Measurements from ENCODE around the gene KLK7.
A peak's percentile ranks its signal among the peaks of the same experiment; 100 is the strongest.
"Not testable (repeated sequence)": the region's sequence is repeated elsewhere in the genome, so short reads cannot be mapped to it uniquely, and the experiment has no call there.

Gene KLK7

DNA sequence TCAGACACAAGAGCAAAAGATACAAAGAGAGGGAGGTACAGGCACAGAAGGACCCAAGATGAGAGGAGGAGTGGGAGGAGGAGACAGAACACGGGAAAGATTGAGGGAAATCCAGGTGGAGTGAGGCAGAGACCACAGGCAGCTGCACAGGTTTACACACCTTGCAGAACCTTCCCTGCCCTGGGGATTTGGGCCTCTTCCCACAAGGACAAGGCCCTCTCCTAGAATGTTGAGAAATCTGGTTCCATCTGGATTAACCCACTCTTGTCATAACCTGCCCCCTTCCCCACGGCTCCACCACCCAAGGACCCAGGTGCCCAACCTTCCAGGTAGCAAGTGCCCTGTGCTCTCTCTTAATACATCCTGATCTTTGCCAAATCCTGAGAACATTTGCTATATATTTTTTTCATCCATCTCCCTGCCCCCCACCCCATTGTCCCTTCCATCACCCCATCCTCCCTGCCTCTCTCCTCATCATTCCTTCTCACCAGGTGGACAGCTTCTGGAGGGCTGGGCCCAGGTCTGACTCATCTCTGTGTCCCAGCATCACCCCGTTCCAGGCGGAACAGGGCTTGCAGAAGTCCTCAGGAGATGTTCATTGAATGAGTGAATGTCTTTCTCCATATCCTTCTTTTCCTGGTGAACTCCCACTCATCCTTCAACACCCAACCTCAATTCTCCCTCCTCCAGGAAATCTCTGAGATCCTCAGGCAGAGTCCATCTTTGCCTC lies 26.5 kb upstream of the KLK7 start:
- no peak for FAIRE-seq

DNA sequence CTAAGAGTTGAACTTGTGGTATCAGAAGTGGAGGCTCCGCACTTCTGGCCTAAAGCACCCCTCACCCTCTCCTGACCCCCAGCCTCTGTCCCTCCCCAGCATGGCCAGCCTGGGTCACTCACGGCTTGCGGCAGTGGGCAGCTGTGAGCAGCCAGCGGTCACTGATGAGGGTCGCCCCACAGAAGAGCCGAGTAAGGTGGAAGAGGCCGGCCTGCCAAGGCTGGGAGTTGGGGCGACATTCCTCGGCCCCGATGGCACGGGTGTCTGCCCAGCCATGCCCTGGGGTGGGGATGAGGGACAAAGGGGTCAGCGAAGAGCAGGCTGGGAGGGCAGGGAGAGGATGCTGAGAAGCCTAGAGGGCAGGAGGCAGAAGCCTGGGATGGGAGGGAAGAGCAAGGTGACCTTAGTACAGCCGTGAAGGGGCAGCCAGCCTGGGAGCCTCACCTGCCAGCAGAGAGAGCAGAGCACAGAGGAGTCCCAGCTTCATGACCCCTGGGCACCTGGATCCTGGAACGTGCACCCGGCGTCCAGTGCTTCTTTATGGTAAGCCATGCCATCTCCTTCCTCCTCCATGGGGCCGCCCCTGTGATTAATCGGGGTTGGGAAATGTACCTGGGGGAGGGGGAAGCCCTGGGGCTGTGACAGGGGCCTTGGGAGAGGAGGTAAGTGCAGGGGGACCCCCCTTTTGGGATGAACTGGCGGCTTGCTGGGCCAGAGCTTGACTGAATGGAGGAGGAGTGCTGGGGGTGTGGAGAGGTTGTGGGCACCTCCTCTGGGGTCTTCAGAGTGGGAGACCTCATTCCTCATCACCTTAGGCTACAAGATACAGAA lies 25.6 kb upstream of the KLK7 start:
- no peak for FAIRE-seq

DNA sequence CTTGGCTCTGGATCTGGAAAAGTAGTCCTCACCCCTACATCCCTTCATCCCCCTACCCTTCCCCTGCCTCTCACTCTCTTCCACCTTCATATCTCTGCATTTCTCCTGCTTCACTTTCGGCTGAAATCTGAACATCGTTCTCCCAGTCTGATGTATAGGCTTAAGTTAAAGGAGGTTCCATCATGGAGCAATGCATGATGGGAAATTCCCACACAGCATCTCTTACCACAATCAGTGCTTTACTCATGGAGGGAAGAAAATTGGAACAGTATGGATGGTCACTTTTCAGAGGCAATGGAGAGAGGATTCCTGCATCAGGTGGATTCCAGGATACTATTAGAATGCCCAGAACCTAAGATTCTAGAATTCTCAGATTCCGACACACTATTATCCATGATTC lies 23.8 kb upstream of the KLK7 start:
- no peak for FAIRE-seq

GRCh38 chr19:51006406-51006805 lies 22.7 kb upstream of the KLK7 start:
- no peak for FAIRE-seq

- FAIRE-seq: no peak
These were observed 21.5 kb upstream of the KLK7 start for GRCh38 chr19:51005248-51005647.

DNA sequence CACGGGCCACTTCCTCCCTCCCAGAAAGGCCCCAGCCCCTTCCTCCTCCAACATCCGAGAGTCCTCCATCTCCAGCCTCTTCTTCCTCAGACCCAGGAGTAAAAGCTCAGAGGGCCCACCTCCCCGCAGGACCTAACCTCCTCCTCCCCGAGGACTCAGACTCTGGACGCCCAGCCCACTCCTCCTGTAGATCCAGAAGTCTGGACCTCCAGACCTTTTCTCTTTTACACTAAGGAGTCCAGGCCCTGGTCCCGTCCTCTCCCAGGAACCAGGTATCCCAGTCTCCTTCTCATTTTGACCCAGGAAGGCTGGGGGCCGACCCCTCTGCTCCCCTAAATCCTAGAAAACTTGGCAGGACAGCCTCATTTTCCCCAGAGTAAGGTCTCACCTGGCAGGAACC lies 19.6 kb upstream of the KLK7 start:
- no peak for FAIRE-seq

DNA sequence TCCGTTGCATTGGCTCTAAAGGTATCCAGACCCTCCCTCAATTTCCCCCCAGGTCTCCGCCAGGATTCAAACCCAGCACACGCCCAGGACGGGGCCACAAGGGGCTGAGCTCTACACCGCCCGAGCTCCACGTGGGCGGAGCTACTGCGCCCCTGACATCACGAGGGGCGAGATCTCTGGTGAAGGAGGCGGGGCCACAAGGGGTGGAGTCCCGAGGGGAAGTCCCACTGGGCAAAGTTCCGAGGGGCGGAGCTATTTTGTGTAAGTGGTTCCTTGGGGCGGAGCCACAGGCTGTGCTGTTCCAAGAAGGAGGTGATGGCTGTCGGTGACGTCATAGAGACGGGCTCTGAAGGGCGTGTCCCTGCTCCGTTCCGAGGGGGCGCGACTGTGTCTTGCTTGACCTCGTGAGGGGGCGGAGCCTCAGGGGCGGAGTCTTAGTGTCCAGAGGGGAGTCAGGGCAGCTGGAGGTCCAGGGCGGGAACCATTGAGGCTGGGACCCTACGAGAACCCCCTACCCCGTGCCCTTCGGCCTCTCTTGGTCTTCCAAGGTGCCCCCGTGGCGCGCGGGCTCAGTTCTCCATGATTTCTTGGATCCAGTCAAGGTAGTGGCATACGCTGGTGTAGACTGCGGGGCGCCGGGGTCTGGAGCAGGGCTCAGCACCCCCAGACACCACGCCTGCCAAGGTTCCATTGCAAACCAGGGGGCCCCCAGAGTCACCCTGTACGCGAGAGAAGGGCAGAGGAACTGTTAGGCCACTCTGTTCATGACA lies 19.0 kb upstream of the KLK7 start:
- FAIRE-seq: peak; percentile 13

DNA sequence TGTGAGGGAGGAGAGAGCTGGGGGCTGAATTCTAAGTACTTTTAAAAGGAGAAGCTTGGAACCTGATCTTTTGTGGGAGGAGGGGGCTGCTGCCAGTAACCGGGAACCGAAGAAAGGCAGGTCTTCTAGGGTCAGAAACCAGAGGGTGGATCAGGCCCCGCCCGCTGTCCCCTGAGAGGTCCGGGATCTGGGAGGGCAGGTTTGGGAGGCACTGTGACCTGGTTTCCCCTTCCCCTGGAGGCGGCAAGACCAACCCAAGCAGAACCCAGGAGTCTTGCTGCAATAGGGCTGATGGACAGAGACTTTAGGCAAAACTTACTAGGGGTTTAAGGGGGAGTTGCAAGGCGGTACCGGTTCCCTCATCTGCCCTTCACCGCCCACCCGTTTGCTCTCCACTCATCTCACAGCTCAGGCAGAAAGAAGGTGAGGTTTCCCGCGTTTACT lies 18.4 kb upstream of the KLK7 start:
- no peak for FAIRE-seq

GRCh38 chr19:51001515-51001914 lies 17.8 kb upstream of the KLK7 start, which contains the start of gene KLK8:
KLK8 (minus strand) TSS chr19:51001604; CDS start chr19:51001167, 437 bp downstream.
- FAIRE-seq: no peak

DNA sequence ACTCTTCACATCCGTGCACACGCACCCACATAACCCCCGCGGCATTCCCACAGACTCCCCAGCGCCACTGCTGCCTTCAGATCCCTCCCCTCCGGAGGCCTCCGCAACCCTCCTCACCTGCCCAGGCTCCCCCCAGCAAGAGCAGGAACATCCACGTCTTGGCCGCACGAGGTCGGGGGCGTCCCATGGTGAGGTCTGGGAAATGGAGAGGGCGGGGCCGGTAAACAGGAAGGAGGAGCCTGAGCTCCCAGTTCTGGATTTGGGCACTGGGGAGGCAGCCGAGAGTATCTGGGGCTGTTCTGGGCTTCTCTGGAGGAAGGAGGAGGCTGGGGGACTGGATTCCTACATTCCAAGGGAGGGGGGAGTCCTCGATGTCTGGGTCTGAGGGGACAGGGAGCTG lies 17.3 kb upstream of the KLK7 start:
- FAIRE-seq: no peak

DNA sequence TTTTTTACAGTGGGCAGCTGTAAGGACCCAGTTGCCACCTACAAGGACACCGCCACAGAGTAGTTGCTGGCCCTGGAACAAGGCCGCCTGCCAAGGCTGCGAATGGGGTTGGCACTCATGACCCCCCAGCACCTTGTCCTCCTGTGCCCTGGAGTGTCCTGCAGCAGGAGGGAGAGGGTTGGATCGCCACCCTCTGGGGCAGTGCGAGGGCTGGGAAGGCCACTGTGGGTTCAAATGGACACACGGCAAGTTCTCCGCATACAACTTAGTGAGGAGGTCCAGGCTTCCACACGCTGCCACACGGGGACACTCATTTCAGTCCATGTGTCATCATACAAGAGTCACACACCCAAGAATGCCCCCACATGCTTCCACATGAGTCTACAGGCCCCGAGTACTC lies 16.7 kb upstream of the KLK7 start:
- FAIRE-seq: no peak

GRCh38 chr19:50998686-50999085 lies 15.0 kb upstream of the KLK7 start:
- FAIRE-seq: no peak

DNA sequence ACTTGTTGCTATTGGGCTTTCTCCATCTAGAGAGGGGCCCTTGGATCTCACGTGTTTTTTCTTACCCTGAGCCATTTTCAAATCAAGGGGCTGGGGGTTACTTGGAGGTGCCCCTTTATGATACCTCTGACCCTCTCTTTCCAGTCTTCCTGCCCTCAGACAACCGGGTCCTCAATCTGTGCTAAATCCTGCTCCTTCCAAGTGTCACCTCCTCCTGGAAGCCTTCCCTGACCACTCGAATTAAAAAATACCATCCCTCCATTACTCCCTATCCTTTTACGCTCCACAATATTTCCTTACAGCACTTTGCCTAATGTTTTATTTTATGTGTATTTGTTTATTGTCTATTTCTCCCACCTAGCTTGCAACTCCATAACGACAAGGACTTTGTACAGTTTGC lies 14.3 kb upstream of the KLK7 start:
- no peak for FAIRE-seq

GRCh38 chr19:50994129-50994528 lies 10.4 kb upstream of the KLK7 start:
- FAIRE-seq: no peak

DNA sequence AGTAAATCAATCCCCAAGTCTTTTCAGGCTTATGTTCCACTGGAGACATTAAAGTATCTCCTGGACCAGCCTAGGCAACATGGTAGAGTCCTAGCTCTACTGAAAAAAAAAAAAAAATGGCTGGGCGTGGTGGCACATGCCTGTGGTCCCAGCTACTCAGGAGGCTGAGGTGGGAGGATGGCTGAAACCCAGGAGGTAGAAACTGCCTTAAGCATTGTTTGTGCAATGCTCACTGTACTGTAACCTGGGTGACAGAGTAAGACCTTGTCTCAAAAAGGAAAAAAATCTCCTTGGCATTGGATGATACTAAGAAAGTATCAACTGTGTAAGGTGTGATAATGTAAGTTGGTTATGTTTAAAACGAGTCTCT lies 8.9 kb upstream of the KLK7 start:
- no peak for FAIRE-seq

DNA sequence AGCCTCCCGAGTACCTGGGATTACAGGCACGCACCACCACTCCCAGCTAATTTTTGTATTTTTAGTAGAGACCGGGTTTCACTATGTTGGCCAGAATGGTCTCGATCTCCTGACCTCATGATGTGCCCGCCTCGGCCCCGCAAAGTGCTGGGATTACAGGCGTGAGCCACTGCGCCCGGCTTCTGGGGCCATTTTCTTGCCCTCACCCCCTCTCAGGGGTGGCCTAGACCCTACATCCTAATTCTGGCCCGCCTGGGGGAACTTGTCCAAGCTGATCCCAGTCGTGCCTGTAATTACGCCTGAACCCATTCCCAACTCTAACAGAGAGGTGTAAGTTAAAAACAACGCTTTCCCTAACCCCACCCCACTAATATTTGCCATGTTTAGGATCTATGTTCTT lies 699 bp upstream of the KLK7 start:
- not testable (repeated sequence) for FAIRE-seq

GRCh38 chr19:50982186-50982585 lies 1.5 kb downstream of the KLK7 start:
- FAIRE-seq: no peak

- FAIRE-seq: no peak
These were observed 2.0 kb downstream of the KLK7 start for GRCh38 chr19:50981587-50982146.

DNA sequence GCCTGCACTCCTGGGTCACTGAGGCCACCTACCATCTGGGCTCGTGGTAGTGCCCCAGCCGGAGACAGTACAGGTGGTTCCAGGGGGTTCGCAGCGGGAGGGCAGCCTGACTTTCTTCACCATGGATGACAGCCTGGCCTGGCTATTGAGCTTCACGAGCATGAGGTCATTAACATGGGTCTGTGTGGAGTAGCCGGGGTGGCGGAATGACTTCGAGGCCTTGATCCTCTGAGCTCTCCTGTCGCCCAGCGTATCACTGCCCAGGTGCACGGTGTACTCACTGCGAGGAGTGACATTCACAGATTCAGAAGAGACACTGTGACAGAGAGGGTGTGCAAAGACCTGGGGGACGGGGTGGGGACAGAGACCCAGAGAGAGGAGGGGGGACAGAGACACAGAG lies 3.5 kb downstream of the KLK7 start:
- no peak for FAIRE-seq

DNA sequence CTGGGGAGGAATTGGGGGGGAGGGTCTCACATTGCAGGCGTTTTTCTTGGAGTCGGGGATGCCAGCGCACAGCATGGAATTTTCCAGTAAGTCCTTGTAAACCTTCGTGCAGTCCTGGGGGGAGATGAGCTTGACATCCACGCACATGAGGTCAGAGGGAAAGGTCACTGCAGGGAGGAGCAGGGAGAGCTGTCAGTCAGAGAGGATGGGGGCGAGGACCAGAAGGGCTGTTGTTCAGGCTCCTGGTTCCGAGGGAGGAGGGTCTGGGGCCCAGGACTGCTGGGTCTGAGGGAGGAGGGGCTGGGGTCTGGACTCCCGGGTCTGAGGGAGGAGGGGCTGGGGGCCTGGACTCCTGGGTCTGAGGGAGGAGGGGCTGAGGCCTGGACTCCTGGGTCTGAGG lies 4.0 kb downstream of the KLK7 start:
- no peak for FAIRE-seq

DNA sequence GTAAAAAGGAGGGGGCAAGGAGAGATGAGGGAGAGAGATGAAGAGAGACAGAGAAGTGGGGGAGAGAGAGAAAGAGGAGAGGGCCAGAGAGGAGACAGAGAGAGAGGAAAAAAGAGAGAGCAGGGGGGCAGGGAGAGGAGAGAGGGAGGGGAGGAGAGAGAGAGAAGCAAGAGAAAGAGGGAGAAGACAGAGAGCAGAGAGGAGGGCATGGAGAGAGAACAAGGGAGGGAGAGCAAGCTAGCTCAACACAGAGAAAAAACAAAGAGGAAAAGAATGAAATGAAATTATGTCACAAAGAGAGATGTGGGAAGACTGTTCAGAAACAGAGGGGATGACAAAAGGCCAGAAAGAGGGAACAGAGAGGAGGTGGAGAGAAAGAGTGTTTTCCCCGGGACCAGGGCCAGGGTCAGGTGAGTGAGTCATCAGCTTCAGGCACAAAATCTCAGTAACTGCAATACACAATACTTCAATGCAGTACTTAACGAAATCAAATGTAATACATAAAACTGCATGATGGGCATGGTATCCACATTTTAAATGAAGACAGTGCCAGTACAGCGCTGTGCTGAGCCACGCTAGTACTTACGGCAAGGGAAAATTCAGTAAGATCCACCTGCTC lies 4.8 kb downstream of the KLK7 start:
- no peak for FAIRE-seq

- FAIRE-seq: no peak
These were observed 6.1 kb downstream of the KLK7 start for GRCh38 chr19:50977626-50978025.

- FAIRE-seq: no peak
These were observed 8.0 kb downstream of the KLK7 start for GRCh38 chr19:50975766-50976165.
